ENCODE measurements around the gene AIF1.

DNA sequence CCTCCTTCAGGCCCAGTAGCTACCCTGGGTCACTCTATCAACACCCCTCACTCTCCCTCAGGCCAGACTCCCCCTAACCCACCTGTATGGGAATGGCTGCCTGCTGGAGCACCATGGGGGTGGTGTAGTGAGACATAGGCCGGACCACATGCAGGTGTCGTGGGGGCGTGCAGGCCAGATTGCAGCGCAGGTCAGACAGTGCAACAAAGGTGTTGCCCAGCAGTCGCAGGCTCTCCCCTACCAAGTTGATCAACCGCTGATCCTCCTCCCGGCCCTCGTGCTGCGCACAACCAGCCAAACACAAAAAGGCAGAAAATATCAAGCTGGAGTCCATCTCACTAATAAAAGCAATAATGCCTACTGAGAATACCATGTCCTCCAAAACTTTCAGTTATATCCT is 30.3 kb downstream of the AIF1 start:
- TF ChIP-seq, protein P1, sequence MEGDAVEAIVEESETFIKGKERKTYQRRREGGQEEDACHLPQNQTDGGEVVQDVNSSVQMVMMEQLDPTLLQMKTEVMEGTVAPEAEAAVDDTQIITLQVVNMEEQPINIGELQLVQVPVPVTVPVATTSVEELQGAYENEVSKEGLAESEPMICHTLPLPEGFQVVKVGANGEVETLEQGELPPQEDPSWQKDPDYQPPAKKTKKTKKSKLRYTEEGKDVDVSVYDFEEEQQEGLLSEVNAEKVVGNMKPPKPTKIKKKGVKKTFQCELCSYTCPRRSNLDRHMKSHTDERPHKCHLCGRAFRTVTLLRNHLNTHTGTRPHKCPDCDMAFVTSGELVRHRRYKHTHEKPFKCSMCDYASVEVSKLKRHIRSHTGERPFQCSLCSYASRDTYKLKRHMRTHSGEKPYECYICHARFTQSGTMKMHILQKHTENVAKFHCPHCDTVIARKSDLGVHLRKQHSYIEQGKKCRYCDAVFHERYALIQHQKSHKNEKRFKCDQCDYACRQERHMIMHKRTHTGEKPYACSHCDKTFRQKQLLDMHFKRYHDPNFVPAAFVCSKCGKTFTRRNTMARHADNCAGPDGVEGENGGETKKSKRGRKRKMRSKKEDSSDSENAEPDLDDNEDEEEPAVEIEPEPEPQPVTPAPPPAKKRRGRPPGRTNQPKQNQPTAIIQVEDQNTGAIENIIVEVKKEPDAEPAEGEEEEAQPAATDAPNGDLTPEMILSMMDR (IDR thresholded peaks at IDR 0.05; ENCODE audit: insufficient read depth, low read length, poor library complexity, severe bottlenecking): no peak
- no peak for TF ChIP-seq EZH2phosphoT487 (conservative IDR thresholded peaks at IDR 0.05; ENCODE audit: low read length)

Measured in SU-DHL-6 (cell line).